ENCODE results near the gene TRH.

GRCh38 chr3:129943020-129943419 is 31.5 kb upstream of the TRH start:
- no peak for TF ChIP-seq POLR2AphosphoS5 (IDR thresholded peaks at IDR 0.05; ENCODE audit: low read depth, low read length)
- no peak for TF ChIP-seq POLR2A (IDR thresholded peaks at IDR 0.05; ENCODE audit: low read depth, low read length)
- no peak for TF ChIP-seq TAF1 (IDR thresholded peaks at IDR 0.05; ENCODE audit: borderline replicate concordance, low read depth, low read length)
